GM12801 (cell line): Measurements from ENCODE around the gene GRIN1.

ENCODE experiments used
- CTCF ChIP-seq: IDR thresholded peaks from one replicate; pipeline ENCODE4 v1.5.1; 2011; ENCODE audit warnings: control low read depth; ENCODE audit not compliant: insufficient read length; ENCODE audit errors: extremely low read depth

GRIN1 gene

GRCh38 chr9:137217276-137218211, 78.6 kb downstream of the GRIN1 start:
- TF ChIP-seq CTCF = no peak

- no peak for TF ChIP-seq CTCF
Measured at GRCh38 chr9:137218212-137218753, 79.3 kb downstream of the GRIN1 start.
